GM23338 (cell line): ENCODE measurements around the gene NARS2. TPM values are rescaled to one million over a fixed set of nuclear protein-coding genes. Genes with fewer than 3 reads are reported as not detected.

Experiments used
- ATAC-seq: fragments of 200-7000 bp; cut with Tn5 transposase; 3 replicates; pipeline ENCODE4 v1.9.1; 2020
- DNase-seq: peaks from one replicate; pipeline ENCODE4 v3.0.0-alpha.2; 2015; ENCODE audit warnings: low spot score
- H2AFZ ChIP-seq: fragments of 200-600 bp; sonication (generic); 2 replicates; pipeline ENCODE4 v1.8.0; 2016; ENCODE audit warnings: antibody characterized with exemption, mild to moderate bottlenecking, moderate library complexity
- H3F3A ChIP-seq: fragments of 200-600 bp; sonication (generic); replicated peaks from 2 replicates; pipeline ENCODE4 v1.8.0; 2017; ENCODE audit warnings: antibody characterized with exemption, mixed run types, low read depth
- H3K27ac ChIP-seq: fragments of 200-600 bp; sonication (generic); 2 replicates; pipeline ENCODE4 v1.6.1; 2016; ENCODE audit warnings: low read depth
- H3K27me3 ChIP-seq: fragments of 200-600 bp; sonication (generic); 2 replicates; pipeline ENCODE4 v1.8.0; 2016; ENCODE audit warnings: mild to moderate bottlenecking, mixed run types, moderate library complexity; ENCODE audit not compliant: insufficient read depth
- H3K36me3 ChIP-seq: fragments of 200-600 bp; sonication (generic); 2 replicates; pipeline ENCODE4 v1.8.0; 2016; ENCODE audit warnings: mild to moderate bottlenecking; ENCODE audit not compliant: insufficient read depth
- H3K4me1 ChIP-seq: fragments of 200-600 bp; sonication (generic); 2 replicates; pipeline ENCODE4 v1.8.0; 2016; ENCODE audit warnings: mild to moderate bottlenecking, moderate library complexity; ENCODE audit not compliant: insufficient read depth
- H3K4me2 ChIP-seq: fragments of 200-600 bp; sonication (generic); 2 replicates; pipeline ENCODE4 v1.7.1; 2017; ENCODE audit warnings: mixed run types
- H3K4me3 ChIP-seq: fragments of 200-600 bp; sonication (generic); 2 replicates; pipeline ENCODE4 v1.6.1; 2016; ENCODE audit warnings: mixed run types
- H3K79me2 ChIP-seq: fragments of 200-600 bp; sonication (generic); replicated peaks from 2 replicates; pipeline ENCODE4 v1.8.0; 2017; ENCODE audit warnings: mild to moderate bottlenecking; ENCODE audit not compliant: insufficient read depth
- H3K9me2 ChIP-seq: fragments of 200-600 bp; sonication (generic); 2 replicates; pipeline ENCODE4 v1.8.0; 2017; ENCODE audit not compliant: insufficient read depth
- H4K20me1 ChIP-seq: fragments of 200-600 bp; sonication (generic); replicated peaks from 2 replicates; pipeline ENCODE4 v1.8.0; 2017; ENCODE audit warnings: mild to moderate bottlenecking; ENCODE audit not compliant: insufficient read depth
- H3K27ac Mint-ChIP-seq: 2 replicates; pipeline ENCODE4 v1.8.0; 2020; ENCODE audit warnings: inconsistent platforms, mild to moderate bottlenecking, moderate library complexity, mixed read lengths
- H3K27me3 Mint-ChIP-seq: 3 replicates; pipeline ENCODE4 v1.8.0; 2022; ENCODE audit warnings: low read depth, mild to moderate bottlenecking, moderate library complexity, mixed read lengths, inconsistent platforms; ENCODE audit not compliant: insufficient read depth, poor library complexity
- H3K36me3 Mint-ChIP-seq: 3 replicates; pipeline ENCODE4 v1.8.0; 2021; ENCODE audit warnings: low read depth, mild to moderate bottlenecking, inconsistent platforms, moderate library complexity, mixed read lengths
- H3K4me1 Mint-ChIP-seq: 3 replicates; pipeline ENCODE4 v1.8.0; 2020; ENCODE audit warnings: mild to moderate bottlenecking, inconsistent platforms, mixed read lengths
- H3K4me3 Mint-ChIP-seq: 3 replicates; pipeline ENCODE4 v1.8.0; 2021; ENCODE audit warnings: moderate library complexity, mild to moderate bottlenecking, inconsistent platforms, mixed read lengths
- H3K9me3 Mint-ChIP-seq: 3 replicates; pipeline ENCODE4 v1.8.0; 2020; ENCODE audit warnings: moderate library complexity, mild to moderate bottlenecking, inconsistent platforms, mixed read lengths
- CREB1 ChIP-seq: fragments of 250-450 bp; sonication (Bioruptor Pico); IDR thresholded peaks from 2 replicates; pipeline ENCODE4 v1.5.0; 2020; ENCODE audit warnings: low read depth, mild to moderate bottlenecking, moderate library complexity
- EZH2 ChIP-seq: fragments of 200-600 bp; sonication (generic); IDR thresholded peaks from one replicate; pipeline ENCODE4 v1.8.0; 2017; ENCODE audit warnings: antibody characterized with exemption, mild to moderate bottlenecking, low read depth; ENCODE audit not compliant: unreplicated experiment
- EZH2phosphoT487 ChIP-seq: fragments of 200-600 bp; sonication (generic); IDR thresholded peaks from one replicate; pipeline ENCODE4 v1.8.1; 2018; ENCODE audit warnings: antibody characterized with exemption; ENCODE audit not compliant: unreplicated experiment
- JUNB ChIP-seq: IDR thresholded peaks from one replicate; pipeline ENCODE4 v1.6.1; 2016; ENCODE audit warnings: antibody characterized with exemption; ENCODE audit not compliant: unreplicated experiment
- ZNF114 ChIP-seq: fragments of 250-450 bp; sonication (Bioruptor Pico); IDR thresholded peaks from 2 replicates; pipeline ENCODE4 v1.5.0; 2020; ENCODE audit warnings: mild to moderate bottlenecking, moderate library complexity
- ZNF331 ChIP-seq: fragments of 250-450 bp; sonication (Bioruptor Pico); IDR thresholded peaks from 2 replicates; pipeline ENCODE4 v1.5.0; 2020; ENCODE audit warnings: low read depth, mild to moderate bottlenecking, moderate library complexity
- polyA plus RNA-seq: library from polyadenylated mRNA; unstranded; fragments of >200 nt; fragmentation: Nextera tagmentation; extraction: Ambion mirVana; gene quantifications from 2 replicates; pipeline ENCODE4 v1.2.1, GENCODE V29; 2016
- total RNA-seq: library from RNA; depleted of rRNA; stranded (reverse); fragments of >200 nt; shearing (Covaris generic); gene quantifications from 2 replicates; pipeline ENCODE4 v1.2.3, GENCODE V29; 2014
- TF ChIP-seq, protein P1 (sequence below): fragments of 250-450 bp; sonication (Bioruptor Pico); IDR thresholded peaks from 2 replicates; pipeline ENCODE4 v1.5.0; 2020; ENCODE audit warnings: mild to moderate bottlenecking, moderate library complexity

Gene NARS2
- total and polyA plus RNA-seq, 2 experiments from 2014 or later: 45.7 to 62.0 TPM

DNA sequence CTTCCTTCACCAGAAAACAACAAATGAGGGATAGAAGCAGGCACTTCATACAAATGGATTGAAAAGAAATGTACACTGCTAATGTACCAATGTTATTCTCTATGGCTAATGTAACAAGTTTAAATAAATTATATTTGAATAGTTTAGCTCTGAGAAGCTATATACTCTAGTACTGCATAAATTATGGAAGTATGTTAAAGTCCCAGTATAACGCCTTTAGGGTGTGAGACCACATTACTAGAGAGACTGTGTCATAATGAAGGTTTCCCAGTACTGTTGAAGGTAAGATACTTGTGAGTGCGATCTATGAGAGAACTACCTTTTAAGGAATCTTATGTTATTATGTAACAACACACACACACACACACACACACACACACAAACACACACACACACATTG is 117.2 kb downstream of the NARS2 start:
- no peak overlapping the region for H3K4me2 ChIP-seq

DNA sequence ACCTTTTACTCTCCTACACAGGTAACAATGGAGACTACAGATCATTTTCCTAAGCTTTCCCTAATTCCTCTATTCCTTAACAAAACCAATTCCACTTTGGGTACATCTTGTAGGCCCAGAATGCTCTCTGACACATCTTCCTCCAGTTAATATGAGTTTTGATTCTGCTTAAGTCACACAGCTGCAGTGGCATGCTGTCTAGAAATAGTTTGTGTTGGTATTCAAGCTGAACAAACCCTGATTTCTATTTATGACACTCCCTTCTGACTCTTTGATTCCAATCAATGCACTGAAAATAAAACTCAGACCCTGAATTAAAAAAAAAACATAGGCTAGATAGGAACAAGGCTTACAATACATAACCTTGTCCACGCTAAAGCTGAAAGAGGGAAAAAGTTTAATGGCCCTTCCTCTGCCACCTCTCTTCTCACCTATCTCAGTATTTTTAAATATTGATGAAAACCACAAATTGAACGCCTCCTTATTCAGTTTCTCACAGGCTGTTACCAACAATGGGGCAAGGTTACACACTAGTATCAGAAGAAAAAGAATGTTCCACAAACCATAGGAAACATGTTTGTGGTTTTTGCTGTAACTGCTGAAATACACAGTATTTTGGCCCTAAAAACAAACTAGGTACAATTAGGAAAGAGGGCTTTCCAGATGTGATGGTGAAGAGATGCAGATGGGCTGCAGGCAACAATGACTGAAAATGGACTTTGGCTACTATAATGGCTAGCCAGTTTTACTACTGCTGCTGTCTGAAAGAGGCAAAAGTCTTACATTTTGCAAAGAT is 121.3 kb downstream of the NARS2 start:
- no peak for TF ChIP-seq ZNF331
- Histone ChIP-seq H4K20me1 (0 out of 2 replicates have a peak, but pooled peaks cover 6% of the 10 kb centered on the region), H2AFZ (no peak overlapping the region), H3K4me1 (no peaks in the 10 kb centered on the region), H3K27ac (no peak overlapping the region), H3K27me3 (no peaks in the 10 kb centered on the region), H3K4me3 (no peak overlapping the region), H3K9me2 (no peaks in the 10 kb centered on the region), H3K79me2 (no peaks in the 10 kb centered on the region), H3K4me2 (no peak overlapping the region), H3K36me3 (0 out of 2 replicates have a peak, but pooled peaks cover 4% of the 10 kb centered on the region), H3F3A (no peaks in the 10 kb centered on the region)
- Mint-ChIP-seq H3K4me1 (no peaks in the 10 kb centered on the region), H3K36me3 (peaks cover 7% of the 10 kb centered on the region; the same call in 2 of the 3 replicates), H3K4me3 (no peak overlapping the region), H3K9me3 (no peaks in the 10 kb centered on the region), H3K27ac (no peak overlapping the region), H3K27me3 (peaks cover 3% of the 10 kb centered on the region)
- DNase-seq: no peak
- ATAC-seq: no peak

More for the DNA sequence above, 117.2 kb downstream of the NARS2 start:
- TF ChIP-seq EZH2phosphoT487 (no peak), EZH2 (no peak), JUNB (no peak)
- H3K27ac Mint-ChIP-seq: no peak overlapping the region
- no peak for DNase-seq
- Histone ChIP-seq H3K27me3 (no peaks in the 10 kb centered on the region), H2AFZ (no peak overlapping the region), H3F3A (no peaks in the 10 kb centered on the region), H3K9me2 (0 out of 2 replicates have a peak, but pooled peaks cover 4% of the 10 kb centered on the region), H3K36me3 (peaks cover 9% of the 10 kb centered on the region), H3K79me2 (no peaks in the 10 kb centered on the region; the same call in 1 of the 2 replicates), H4K20me1 (no peaks in the 10 kb centered on the region), H3K4me1 (no peaks in the 10 kb centered on the region), H3K4me3 (no peak overlapping the region), H3K27ac (peak overlapping the region; percentile 67)
- H3K27me3 Mint-ChIP-seq: no peaks in the 10 kb centered on the region
- no peak overlapping the region for H3K4me3 Mint-ChIP-seq
- ATAC-seq: no peak
- no peaks in the 10 kb centered on the region for H3K4me1 Mint-ChIP-seq
- H3K9me3 Mint-ChIP-seq: no peaks in the 10 kb centered on the region
- peaks cover 25% of the 10 kb centered on the region for H3K36me3 Mint-ChIP-seq

DNA sequence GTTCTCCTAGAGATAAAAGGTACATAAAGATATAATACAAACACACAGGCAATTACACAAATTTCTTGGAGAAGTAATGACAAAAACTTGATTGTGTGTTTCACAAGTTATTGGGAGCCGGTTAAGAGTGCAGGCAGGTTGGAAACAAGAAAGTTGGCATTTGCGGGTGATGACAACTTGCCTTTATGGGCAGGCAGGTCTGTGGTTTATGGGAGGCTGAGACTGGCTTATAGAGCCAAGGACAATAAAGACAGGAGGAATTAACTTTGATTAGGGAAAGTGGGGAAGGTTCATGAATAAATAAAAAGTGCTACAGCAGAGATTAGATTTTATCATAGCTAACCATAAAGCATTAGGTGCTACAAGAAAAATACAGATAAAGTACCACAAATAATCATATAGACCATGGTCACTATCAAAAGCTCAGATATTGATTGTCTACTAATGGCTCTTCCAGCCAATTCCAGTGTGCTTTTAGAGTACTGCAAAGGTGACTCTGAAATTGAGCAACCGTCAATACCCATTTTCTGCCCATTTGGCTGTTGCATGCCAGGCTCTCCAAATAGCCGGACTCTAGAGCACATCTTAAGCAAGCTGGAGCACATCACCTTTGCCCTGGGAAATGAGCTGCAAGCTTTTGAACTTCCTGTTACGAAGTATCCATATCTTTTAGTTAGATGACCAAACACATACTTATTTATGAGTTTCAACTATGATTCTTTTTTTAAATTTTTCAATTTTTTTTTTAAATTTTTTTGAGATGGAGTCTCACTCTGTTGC is 123.1 kb downstream of the NARS2 start:
- H3K4me2 ChIP-seq: no peak overlapping the region
- H3K4me1 ChIP-seq: no peaks in the 10 kb centered on the region
- H3K27me3 ChIP-seq: no peaks in the 10 kb centered on the region
- no peaks in the 10 kb centered on the region for H3K36me3 ChIP-seq
- H2AFZ ChIP-seq: no peak overlapping the region
- no peaks in the 10 kb centered on the region for H3K9me3 Mint-ChIP-seq
- no peak overlapping the region for H3K27ac ChIP-seq
- DNase-seq (no peak), ATAC-seq (no peak)
- H3K36me3 Mint-ChIP-seq: peaks cover 2% of the 10 kb centered on the region; the same call in 1 of the 3 replicates
- H3K27ac Mint-ChIP-seq: no peak overlapping the region
- H3K79me2 ChIP-seq: no peaks in the 10 kb centered on the region
- H3K4me3 Mint-ChIP-seq: no peak overlapping the region
- H4K20me1 ChIP-seq: 0 out of 2 replicates have a peak, but pooled peaks cover 6% of the 10 kb centered on the region
- H3K4me1 Mint-ChIP-seq: no peaks in the 10 kb centered on the region
- H3K4me3 ChIP-seq: no peak overlapping the region
- no peaks in the 10 kb centered on the region for H3K9me2 ChIP-seq
- H3F3A ChIP-seq: no peaks in the 10 kb centered on the region
- H3K27me3 Mint-ChIP-seq: peaks cover 3% of the 10 kb centered on the region
- TF ChIP-seq ZNF114 (CRISPR knock-in tag) (no peak), EZH2 (no peak), CREB1 (CRISPR knock-in tag) (no peak), JUNB (no peak)
- TF ChIP-seq, protein P1, sequence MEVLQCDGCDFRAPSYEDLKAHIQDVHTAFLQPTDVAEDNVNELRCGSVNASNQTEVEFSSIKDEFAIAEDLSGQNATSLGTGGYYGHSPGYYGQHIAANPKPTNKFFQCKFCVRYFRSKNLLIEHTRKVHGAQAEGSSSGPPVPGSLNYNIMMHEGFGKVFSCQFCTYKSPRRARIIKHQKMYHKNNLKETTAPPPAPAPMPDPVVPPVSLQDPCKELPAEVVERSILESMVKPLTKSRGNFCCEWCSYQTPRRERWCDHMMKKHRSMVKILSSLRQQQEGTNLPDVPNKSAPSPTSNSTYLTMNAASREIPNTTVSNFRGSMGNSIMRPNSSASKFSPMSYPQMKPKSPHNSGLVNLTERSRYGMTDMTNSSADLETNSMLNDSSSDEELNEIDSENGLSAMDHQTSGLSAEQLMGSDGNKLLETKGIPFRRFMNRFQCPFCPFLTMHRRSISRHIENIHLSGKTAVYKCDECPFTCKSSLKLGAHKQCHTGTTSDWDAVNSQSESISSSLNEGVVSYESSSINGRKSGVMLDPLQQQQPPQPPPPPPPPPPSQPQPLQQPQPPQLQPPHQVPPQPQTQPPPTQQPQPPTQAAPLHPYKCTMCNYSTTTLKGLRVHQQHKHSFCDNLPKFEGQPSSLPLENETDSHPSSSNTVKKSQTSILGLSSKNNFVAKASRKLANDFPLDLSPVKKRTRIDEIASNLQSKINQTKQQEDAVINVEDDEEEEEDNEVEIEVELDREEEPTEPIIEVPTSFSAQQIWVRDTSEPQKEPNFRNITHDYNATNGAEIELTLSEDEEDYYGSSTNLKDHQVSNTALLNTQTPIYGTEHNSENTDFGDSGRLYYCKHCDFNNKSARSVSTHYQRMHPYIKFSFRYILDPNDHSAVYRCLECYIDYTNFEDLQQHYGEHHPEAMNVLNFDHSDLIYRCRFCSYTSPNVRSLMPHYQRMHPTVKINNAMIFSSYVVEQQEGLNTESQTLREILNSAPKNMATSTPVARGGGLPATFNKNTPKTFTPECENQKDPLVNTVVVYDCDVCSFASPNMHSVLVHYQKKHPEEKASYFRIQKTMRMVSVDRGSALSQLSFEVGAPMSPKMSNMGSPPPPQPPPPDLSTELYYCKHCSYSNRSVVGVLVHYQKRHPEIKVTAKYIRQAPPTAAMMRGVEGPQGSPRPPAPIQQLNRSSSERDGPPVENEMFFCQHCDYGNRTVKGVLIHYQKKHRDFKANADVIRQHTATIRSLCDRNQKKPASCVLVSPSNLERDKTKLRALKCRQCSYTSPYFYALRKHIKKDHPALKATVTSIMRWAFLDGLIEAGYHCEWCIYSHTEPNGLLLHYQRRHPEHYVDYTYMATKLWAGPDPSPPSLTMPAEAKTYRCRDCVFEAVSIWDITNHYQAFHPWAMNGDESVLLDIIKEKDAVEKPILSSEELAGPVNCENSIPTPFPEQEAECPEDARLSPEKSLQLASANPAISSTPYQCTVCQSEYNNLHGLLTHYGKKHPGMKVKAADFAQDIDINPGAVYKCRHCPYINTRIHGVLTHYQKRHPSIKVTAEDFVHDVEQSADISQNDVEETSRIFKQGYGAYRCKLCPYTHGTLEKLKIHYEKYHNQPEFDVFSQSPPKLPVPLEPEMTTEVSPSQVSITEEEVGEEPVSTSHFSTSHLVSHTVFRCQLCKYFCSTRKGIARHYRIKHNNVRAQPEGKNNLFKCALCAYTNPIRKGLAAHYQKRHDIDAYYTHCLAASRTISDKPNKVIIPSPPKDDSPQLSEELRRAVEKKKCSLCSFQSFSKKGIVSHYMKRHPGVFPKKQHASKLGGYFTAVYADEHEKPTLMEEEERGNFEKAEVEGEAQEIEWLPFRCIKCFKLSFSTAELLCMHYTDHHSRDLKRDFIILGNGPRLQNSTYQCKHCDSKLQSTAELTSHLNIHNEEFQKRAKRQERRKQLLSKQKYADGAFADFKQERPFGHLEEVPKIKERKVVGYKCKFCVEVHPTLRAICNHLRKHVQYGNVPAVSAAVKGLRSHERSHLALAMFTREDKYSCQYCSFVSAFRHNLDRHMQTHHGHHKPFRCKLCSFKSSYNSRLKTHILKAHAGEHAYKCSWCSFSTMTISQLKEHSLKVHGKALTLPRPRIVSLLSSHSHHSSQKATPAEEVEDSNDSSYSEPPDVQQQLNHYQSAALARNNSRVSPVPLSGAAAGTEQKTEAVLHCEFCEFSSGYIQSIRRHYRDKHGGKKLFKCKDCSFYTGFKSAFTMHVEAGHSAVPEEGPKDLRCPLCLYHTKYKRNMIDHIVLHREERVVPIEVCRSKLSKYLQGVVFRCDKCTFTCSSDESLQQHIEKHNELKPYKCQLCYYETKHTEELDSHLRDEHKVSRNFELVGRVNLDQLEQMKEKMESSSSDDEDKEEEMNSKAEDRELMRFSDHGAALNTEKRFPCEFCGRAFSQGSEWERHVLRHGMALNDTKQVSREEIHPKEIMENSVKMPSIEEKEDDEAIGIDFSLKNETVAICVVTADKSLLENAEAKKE (CRISPR knock-in tag): no peak
